ENCODE measurements around the gene ELF1. TPM values are rescaled to one million over a fixed set of nuclear protein-coding genes. Genes with fewer than 3 reads are reported as not detected.

Gene ELF1
- total RNA-seq, 3 donors from 2014 or later (not counting 1 experiment from before 2014, with no cell fraction given) = 174 to 216 (median 193) TPM

DNA sequence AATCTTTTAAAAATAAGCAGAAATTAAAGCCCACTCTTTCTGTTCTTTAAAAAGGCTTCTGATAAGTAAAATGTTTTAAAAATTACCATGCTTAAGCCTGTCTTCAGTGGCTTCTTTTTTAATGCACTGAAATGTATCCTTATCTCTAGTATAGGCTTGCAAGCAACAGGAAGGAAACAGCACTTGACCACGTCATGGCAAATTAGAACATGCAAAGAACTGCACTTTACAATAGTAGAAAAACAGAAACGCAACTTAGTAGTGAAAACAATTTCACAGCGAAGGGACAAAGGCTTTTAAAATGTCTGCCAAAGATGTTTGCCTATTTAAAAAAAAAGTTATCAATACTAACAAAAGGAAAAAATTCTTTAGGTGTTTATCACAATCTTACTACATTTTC, 36.3 kb downstream of the ELF1 start:
- ATAC-seq (peak; percentile 57 to 80 (median 78)), DNase-seq (peak in 1 of 2 donors; percentile 89)
- Histone ChIP-seq H3K36me3 (ENCODE audit: control insufficient read depth, insufficient read depth, low read length) (peaks cover 6% of the 10 kb centered on the region), H3K4me3 (ENCODE audit: low read length) (peak overlapping the region; percentile 48), H3K9me3 (ENCODE audit: control insufficient read depth, insufficient read depth, low read length) (no peaks in the 10 kb centered on the region), H3K27ac (ENCODE audit: low read length) (peak overlapping the region; percentile 99), H3K27me3 (ENCODE audit: control insufficient read depth, insufficient read depth, low read length) (no peaks in the 10 kb centered on the region), H3K4me1 (ENCODE audit: control insufficient read depth, insufficient read depth, low read length) (peaks cover 27% of the 10 kb centered on the region)
- peaks cover 6% of the 10 kb centered on the region for H3K36me3 Mint-ChIP-seq
- peak overlapping the region; percentile 87 to 93 for H3K27ac Mint-ChIP-seq
- H3K9me3 Mint-ChIP-seq = no peaks in the 10 kb centered on the region
- H3K27me3 Mint-ChIP-seq (ENCODE audit: low read depth in 2 of 2) = no peaks in the 10 kb centered on the region
- peaks cover 80 to 83% of the 10 kb centered on the region in 2 donors for H3K4me1 Mint-ChIP-seq
- TF ChIP-seq, protein P1, sequence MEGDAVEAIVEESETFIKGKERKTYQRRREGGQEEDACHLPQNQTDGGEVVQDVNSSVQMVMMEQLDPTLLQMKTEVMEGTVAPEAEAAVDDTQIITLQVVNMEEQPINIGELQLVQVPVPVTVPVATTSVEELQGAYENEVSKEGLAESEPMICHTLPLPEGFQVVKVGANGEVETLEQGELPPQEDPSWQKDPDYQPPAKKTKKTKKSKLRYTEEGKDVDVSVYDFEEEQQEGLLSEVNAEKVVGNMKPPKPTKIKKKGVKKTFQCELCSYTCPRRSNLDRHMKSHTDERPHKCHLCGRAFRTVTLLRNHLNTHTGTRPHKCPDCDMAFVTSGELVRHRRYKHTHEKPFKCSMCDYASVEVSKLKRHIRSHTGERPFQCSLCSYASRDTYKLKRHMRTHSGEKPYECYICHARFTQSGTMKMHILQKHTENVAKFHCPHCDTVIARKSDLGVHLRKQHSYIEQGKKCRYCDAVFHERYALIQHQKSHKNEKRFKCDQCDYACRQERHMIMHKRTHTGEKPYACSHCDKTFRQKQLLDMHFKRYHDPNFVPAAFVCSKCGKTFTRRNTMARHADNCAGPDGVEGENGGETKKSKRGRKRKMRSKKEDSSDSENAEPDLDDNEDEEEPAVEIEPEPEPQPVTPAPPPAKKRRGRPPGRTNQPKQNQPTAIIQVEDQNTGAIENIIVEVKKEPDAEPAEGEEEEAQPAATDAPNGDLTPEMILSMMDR (IDR thresholded peaks at IDR 0.05) = no peak
- intact Hi-C loops (cut with micrococcal nuclease) = loop anchor here (5.0 kb wide), 1 partner anchor 60 kb away; no protein-coding TSS in a partner anchor
- 0% methylated on average over 3 of the region's 3 CpGs for WGBS (ENCODE audit: insufficient coverage)
- peak overlapping the region; percentile 99 for H3K4me3 Mint-ChIP-seq

DNA sequence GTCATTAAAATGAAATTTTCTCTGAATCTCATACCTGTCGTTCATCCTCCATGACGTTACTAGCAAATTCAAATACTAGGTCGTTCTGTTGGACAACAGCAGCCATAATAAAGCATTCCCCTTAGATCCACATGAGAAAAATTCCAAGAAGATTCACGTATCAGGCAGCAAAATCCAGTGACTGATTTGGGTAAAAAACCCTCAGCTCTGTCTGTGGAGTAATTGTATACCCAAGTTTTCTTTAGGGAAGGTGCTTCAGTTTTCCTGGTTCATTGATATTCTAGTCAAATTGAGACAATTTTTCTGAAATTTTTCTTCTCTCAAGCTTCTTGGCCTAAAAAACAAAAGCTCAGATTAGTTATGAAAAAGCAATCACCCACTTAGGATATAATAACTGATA, 37.2 kb downstream of the ELF1 start:
- ATAC-seq (no peak), DNase-seq (no peak)
- Mint-ChIP-seq H3K4me1 (peaks cover 85 to 87% of the 10 kb centered on the region in 2 donors), H3K4me3 (peak overlapping the region; percentile 99), H3K9me3 (no peaks in the 10 kb centered on the region), H3K27ac (peak overlapping the region; percentile 87 to 93), H3K27me3 (ENCODE audit: low read depth in 2 of 2) (no peaks in the 10 kb centered on the region), H3K36me3 (peaks cover 6% of the 10 kb centered on the region)
- Histone ChIP-seq H3K4me1 (ENCODE audit: control insufficient read depth, insufficient read depth, low read length) (peaks cover 27% of the 10 kb centered on the region), H3K27ac (ENCODE audit: low read length) (peak overlapping the region; percentile 99), H3K4me3 (ENCODE audit: low read length) (peak overlapping the region; percentile 48), H3K27me3 (ENCODE audit: control insufficient read depth, insufficient read depth, low read length) (no peaks in the 10 kb centered on the region), H3K36me3 (ENCODE audit: control insufficient read depth, insufficient read depth, low read length) (peaks cover 4% of the 10 kb centered on the region), H3K9me3 (ENCODE audit: control insufficient read depth, insufficient read depth, low read length) (no peaks in the 10 kb centered on the region)
- WGBS (ENCODE audit: insufficient coverage) = 6% methylated on average over 4 of the region's 4 CpGs
- TF ChIP-seq, protein P1 (IDR thresholded peaks at IDR 0.05) = no peak
- intact Hi-C loops (cut with micrococcal nuclease) = loop anchor here (5.0 kb wide), 1 partner anchor 60 kb away; no protein-coding TSS in a partner anchor

DNA sequence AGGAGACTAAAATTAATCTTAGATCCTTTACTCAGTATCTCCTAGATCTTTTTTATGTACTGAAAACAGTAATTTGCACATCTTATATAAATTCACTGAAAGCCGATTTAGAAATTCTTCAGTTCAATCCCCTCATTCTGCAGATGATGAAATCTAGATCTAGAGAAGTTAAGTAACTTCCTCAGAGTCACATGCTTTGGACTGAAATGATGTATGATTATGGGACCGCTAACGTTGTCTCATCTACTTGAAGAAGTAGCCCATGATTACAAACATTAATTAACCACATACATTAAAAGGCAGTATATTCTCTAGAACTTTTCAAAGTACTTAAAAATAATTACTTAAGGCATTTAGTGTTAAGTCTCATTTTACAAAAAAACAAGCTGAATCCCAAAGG, 37.8 kb downstream of the ELF1 start:
- DNase-seq = peak in 1 of 2 donors; percentile 70
- TF ChIP-seq, protein P1 (IDR thresholded peaks at IDR 0.05) = no peak
- no peaks in the 10 kb centered on the region for H3K27me3 Mint-ChIP-seq (ENCODE audit: low read depth in 2 of 2)
- peaks cover 90 to 91% of the 10 kb centered on the region in 2 donors for H3K4me1 Mint-ChIP-seq
- H3K4me3 Mint-ChIP-seq = peak overlapping the region; percentile 99
- peak overlapping the region; percentile 99 for H3K27ac ChIP-seq (ENCODE audit: low read length)
- H3K36me3 Mint-ChIP-seq = peaks cover 6% of the 10 kb centered on the region
- H3K4me1 ChIP-seq (ENCODE audit: control insufficient read depth, insufficient read depth, low read length) = peaks cover 27% of the 10 kb centered on the region
- no peaks in the 10 kb centered on the region for H3K27me3 ChIP-seq (ENCODE audit: control insufficient read depth, insufficient read depth, low read length)
- H3K9me3 ChIP-seq (ENCODE audit: control insufficient read depth, insufficient read depth, low read length) = no peaks in the 10 kb centered on the region
- WGBS (ENCODE audit: insufficient coverage) = no CpG with 5 or more reads among the region's 3 CpGs
- peaks cover 4% of the 10 kb centered on the region for H3K36me3 ChIP-seq (ENCODE audit: control insufficient read depth, insufficient read depth, low read length)
- H3K4me3 ChIP-seq (ENCODE audit: low read length) = peak overlapping the region; percentile 48
- intact Hi-C loops (cut with micrococcal nuclease) = loop anchor here (5.0 kb wide), 1 partner anchor 59 kb away; no protein-coding TSS in a partner anchor
- H3K9me3 Mint-ChIP-seq = no peaks in the 10 kb centered on the region
- peak; percentile 24 to 49 (median 27) for ATAC-seq
- H3K27ac Mint-ChIP-seq = peak overlapping the region; percentile 87 to 93

DNA sequence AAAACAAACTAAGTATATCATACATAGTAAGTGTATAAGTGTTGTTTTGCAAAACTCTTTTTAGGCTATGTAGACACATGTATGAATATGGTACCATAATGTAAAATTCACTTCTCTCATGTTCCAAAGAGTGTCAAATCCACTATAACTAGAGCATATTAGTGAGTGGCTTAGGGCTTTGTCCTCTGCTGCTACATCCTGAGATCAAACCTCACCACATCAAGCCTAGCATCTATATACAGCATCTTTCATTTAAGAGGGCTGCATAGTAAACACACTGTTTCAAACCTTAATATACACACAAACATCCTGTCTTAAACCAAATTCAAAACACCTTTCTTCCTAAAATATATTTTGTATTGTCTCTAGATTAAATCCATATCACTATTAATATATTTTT, 38.7 kb downstream of the ELF1 start:
- ATAC-seq (peak; percentile 24 to 53 (median 45)), DNase-seq (peak in 1 of 2 donors; percentile 71)
- H3K27ac ChIP-seq (ENCODE audit: low read length) = peak overlapping the region; percentile 99
- H3K4me3 ChIP-seq (ENCODE audit: low read length) = peak overlapping the region; percentile 48
- no peaks in the 10 kb centered on the region for H3K27me3 Mint-ChIP-seq (ENCODE audit: low read depth in 2 of 2)
- H3K27ac Mint-ChIP-seq = peak overlapping the region; percentile 87 to 93
- peaks cover 90 to 91% of the 10 kb centered on the region in 2 donors for H3K4me1 Mint-ChIP-seq
- H3K4me3 Mint-ChIP-seq = peak overlapping the region; percentile 99
- H3K9me3 Mint-ChIP-seq = no peaks in the 10 kb centered on the region
- peaks cover 8% of the 10 kb centered on the region for H3K36me3 ChIP-seq (ENCODE audit: control insufficient read depth, insufficient read depth, low read length)
- peaks cover 24% of the 10 kb centered on the region for H3K4me1 ChIP-seq (ENCODE audit: control insufficient read depth, insufficient read depth, low read length)
- H3K9me3 ChIP-seq (ENCODE audit: control insufficient read depth, insufficient read depth, low read length) = no peaks in the 10 kb centered on the region
- no peaks in the 10 kb centered on the region for H3K27me3 ChIP-seq (ENCODE audit: control insufficient read depth, insufficient read depth, low read length)
- intact Hi-C loops (cut with micrococcal nuclease) = loop anchor here (1.0 to 5.0 kb wide), 2 partner anchors 37 to 58 kb away; no protein-coding TSS in a partner anchor
- TF ChIP-seq, protein P1 (IDR thresholded peaks at IDR 0.05) = no peak
- peaks cover 6% of the 10 kb centered on the region for H3K36me3 Mint-ChIP-seq

Data from natural killer cell (primary cell).